HEK293 (cell line): ENCODE measurements around the gene IL11.
A peak's percentile ranks its signal among the peaks of the same experiment; 100 is the strongest.
"Not testable (repeated sequence)": the region's sequence is repeated elsewhere in the genome, so short reads cannot be mapped to it uniquely, and the experiment has no call there.

Experiments used
- CTCF ChIA-PET: fragments of 350-600 bp; formaldehyde crosslinking; extraction: SDS; loops from one replicate; lab custom pipeline; 2021; ENCODE audit warnings: antibody characterized with exemption; lab: Yijun Ruan, JAX
- POLR2A ChIA-PET: fragments of 300-600 bp; formaldehyde crosslinking; extraction: SDS; loops from one replicate; lab custom pipeline; 2020; ENCODE audit warnings: antibody characterized with exemption, inconsistent platforms; lab: Yijun Ruan, JAX
- H3K27ac ChIP-seq: fragments of 200-500 bp; sonication (Bioruptor generic); 2 replicates; pipeline ENCODE4 v1.5.1; 2014; ENCODE audit warnings: low read depth, low read length, control low read depth, inconsistent platforms; ENCODE audit errors: extremely low read depth
- H3K36me3 ChIP-seq, 2 experiments: fragments of 200-500 bp in 1 of 2; sonication (Bioruptor generic) in 1 of 2; 1 replicate in 1 of 2; 2 replicates in 1 of 2; pipeline ENCODE4 v1.5.1; 2014 to 2017; ENCODE audit warnings: inconsistent platforms in 2 of 2, low read length in 2 of 2; ENCODE audit not compliant: control insufficient read depth in 2 of 2, insufficient read depth in 1 of 2
- H3K4me1 ChIP-seq: fragments of 200-500 bp; sonication (Bioruptor generic); 2 replicates; pipeline ENCODE4 v1.5.1; 2014; ENCODE audit warnings: mild to moderate bottlenecking, low read length, inconsistent platforms; ENCODE audit not compliant: control insufficient read depth, insufficient read depth
- H3K4me3 ChIP-seq: 2 replicates; pipeline ENCODE4 v1.5.1; 2011; ENCODE audit warnings: low read depth, mild to moderate bottlenecking, control low read depth, low read length, moderate library complexity
- H3K9me3 ChIP-seq: fragments of 200-500 bp; sonication (Bioruptor generic); 2 replicates; pipeline ENCODE4 v1.5.1; 2014; ENCODE audit warnings: low read depth, low read length, inconsistent platforms; ENCODE audit not compliant: control insufficient read depth, insufficient read depth
- BCL11A ChIP-seq: fragments of 450-650 bp; formaldehyde crosslinking; IDR thresholded peaks from 2 replicates; pipeline ENCODE4 v1.5.1; 2016; ENCODE audit warnings: low read depth, missing biosample characterization, missing genetic modification characterization
- GLIS1 ChIP-seq: fragments of 450-650 bp; formaldehyde crosslinking; IDR thresholded peaks from 2 replicates; pipeline ENCODE4 v1.5.1; 2016; ENCODE audit warnings: missing biosample characterization, missing genetic modification characterization
- OSR2 ChIP-seq: fragments of 450-650 bp; formaldehyde crosslinking; IDR thresholded peaks from 2 replicates; pipeline ENCODE4 v1.5.1; 2016; ENCODE audit warnings: missing biosample characterization, missing genetic modification characterization
- TRIM28 ChIP-seq: IDR thresholded peaks from 2 replicates; pipeline ENCODE4 v1.6.1; 2011; ENCODE audit warnings: low read length, control low read depth, borderline replicate concordance
- ZIC2 ChIP-seq: fragments of 450-650 bp; formaldehyde crosslinking; IDR thresholded peaks from 2 replicates; pipeline ENCODE4 v1.5.1; 2016; ENCODE audit warnings: missing biosample characterization, missing genetic modification characterization
- ZNF155 ChIP-seq: fragments of 450-650 bp; formaldehyde crosslinking; IDR thresholded peaks from 2 replicates; pipeline ENCODE4 v1.5.1; 2016; ENCODE audit warnings: missing biosample characterization, missing genetic modification characterization
- ZNF175 ChIP-seq: fragments of 450-650 bp; formaldehyde crosslinking; IDR thresholded peaks from 2 replicates; pipeline ENCODE4 v1.5.1; 2016; ENCODE audit warnings: missing biosample characterization, missing genetic modification characterization
- ZNF302 ChIP-seq: fragments of 450-650 bp; formaldehyde crosslinking; IDR thresholded peaks from 2 replicates; pipeline ENCODE4 v1.5.1; 2016; ENCODE audit warnings: missing biosample characterization, missing genetic modification characterization, low read depth
- ZNF48 ChIP-seq: fragments of 450-650 bp; formaldehyde crosslinking; IDR thresholded peaks from 2 replicates; pipeline ENCODE4 v1.5.1; 2016; ENCODE audit warnings: missing biosample characterization, missing genetic modification characterization
- ZNF624 ChIP-seq: fragments of 450-650 bp; formaldehyde crosslinking; IDR thresholded peaks from 2 replicates; pipeline ENCODE4 v1.5.1; 2017; ENCODE audit warnings: missing biosample characterization, missing genetic modification characterization
- TF ChIP-seq, protein P1 (sequence below): fragments of 450-650 bp; formaldehyde crosslinking; IDR thresholded peaks from 2 replicates; pipeline ENCODE4 v1.5.1; 2016; ENCODE audit warnings: missing biosample characterization, missing genetic modification characterization
- TF ChIP-seq, protein P2 (sequence below): fragments of 450-650 bp; formaldehyde crosslinking; IDR thresholded peaks from 2 replicates; pipeline ENCODE4 v1.5.1; 2016; ENCODE audit warnings: missing biosample characterization, missing genetic modification characterization
- TF ChIP-seq, protein P3 (sequence below): fragments of 450-650 bp; formaldehyde crosslinking; IDR thresholded peaks from 2 replicates; pipeline ENCODE4 v1.5.1; 2016; ENCODE audit warnings: missing biosample characterization, missing genetic modification characterization
- TF ChIP-seq, protein P4 (sequence below): fragments of 450-650 bp; formaldehyde crosslinking; IDR thresholded peaks from 2 replicates; pipeline ENCODE4 v1.5.1; 2016; ENCODE audit warnings: missing biosample characterization, missing genetic modification characterization

IL11 gene

DNA sequence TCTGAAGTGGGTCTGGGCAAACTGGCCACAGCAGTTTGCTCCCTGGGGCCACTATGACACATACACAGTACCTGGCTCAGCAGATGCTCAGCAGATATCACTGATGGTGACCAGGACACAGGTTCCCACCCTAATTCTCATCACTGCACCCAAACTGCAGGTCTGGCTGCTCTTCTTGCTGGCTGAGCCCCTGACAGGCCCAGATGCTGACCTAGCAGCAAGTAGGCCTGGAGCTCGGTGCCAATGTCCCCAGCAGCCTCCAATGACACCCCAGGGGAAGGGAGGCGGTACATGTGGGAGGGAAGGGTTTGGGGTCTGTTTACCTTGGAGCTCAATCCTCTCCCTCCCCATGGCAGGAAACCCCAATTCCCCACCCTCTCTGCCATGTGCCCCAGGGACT lies 32.2 kb upstream of the IL11 start:
- H3K27ac ChIP-seq, result peak overlapping the region; percentile 41; the same call in 1 of the 2 replicates
- H3K4me3 ChIP-seq, result no peak overlapping the region
- CTCF ChIA-PET, result interaction anchor here (0.6 to 1.4 kb wide), 4 partner anchors 15 to 242 kb away, joined by 3 to 6 read pairs (median 4); no protein-coding TSS in a partner anchor
- POLR2A ChIA-PET, result interaction anchor here (0.5 to 2.5 kb wide), 10 partner anchors 11 to 136 kb away, joined by 3 to 22 read pairs (median 3); partner anchors contain the start of genes HSPBP1 and KMT5C
- no peaks in the 10 kb centered on the region for H3K9me3 ChIP-seq
- peaks cover 5% of the 10 kb centered on the region for H3K4me1 ChIP-seq
- H3K36me3 ChIP-seq, result peaks cover 46 to 64% of the 10 kb centered on the region in 2 experiments
- TF ChIP-seq ZNF155 (tag by site-specific recombination), result no peak
- TF ChIP-seq ZIC2 (tag by site-specific recombination), result peak; percentile 26; the same call in 1 of the 2 replicates
- TF ChIP-seq ZNF175 (tag by site-specific recombination), result no peak
- TF ChIP-seq ZNF302, result no peak
- TF ChIP-seq, protein P1, sequence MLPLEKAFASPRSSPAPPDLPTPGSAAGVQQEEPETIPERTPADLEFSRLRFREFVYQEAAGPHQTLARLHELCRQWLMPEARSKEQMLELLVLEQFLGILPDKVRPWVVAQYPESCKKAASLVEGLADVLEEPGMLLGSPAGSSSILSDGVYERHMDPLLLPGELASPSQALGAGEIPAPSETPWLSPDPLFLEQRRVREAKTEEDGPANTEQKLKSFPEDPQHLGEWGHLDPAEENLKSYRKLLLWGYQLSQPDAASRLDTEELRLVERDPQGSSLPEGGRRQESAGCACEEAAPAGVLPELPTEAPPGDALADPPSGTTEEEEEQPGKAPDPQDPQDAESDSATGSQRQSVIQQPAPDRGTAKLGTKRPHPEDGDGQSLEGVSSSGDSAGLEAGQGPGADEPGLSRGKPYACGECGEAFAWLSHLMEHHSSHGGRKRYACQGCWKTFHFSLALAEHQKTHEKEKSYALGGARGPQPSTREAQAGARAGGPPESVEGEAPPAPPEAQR (tag by site-specific recombination), result no peak
- TF ChIP-seq, protein P2, sequence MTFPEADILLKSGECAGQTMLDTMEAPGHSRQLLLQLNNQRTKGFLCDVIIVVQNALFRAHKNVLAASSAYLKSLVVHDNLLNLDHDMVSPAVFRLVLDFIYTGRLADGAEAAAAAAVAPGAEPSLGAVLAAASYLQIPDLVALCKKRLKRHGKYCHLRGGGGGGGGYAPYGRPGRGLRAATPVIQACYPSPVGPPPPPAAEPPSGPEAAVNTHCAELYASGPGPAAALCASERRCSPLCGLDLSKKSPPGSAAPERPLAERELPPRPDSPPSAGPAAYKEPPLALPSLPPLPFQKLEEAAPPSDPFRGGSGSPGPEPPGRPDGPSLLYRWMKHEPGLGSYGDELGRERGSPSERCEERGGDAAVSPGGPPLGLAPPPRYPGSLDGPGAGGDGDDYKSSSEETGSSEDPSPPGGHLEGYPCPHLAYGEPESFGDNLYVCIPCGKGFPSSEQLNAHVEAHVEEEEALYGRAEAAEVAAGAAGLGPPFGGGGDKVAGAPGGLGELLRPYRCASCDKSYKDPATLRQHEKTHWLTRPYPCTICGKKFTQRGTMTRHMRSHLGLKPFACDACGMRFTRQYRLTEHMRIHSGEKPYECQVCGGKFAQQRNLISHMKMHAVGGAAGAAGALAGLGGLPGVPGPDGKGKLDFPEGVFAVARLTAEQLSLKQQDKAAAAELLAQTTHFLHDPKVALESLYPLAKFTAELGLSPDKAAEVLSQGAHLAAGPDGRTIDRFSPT, result 0 out of 2 replicates have a peak, but pooled peaks have one; percentile 15
- no peak for TF ChIP-seq ZNF48
- peak; percentile 73; the same call in 1 of the 2 replicates for TF ChIP-seq GLIS1 (tag by site-specific recombination)
- no peak for TF ChIP-seq OSR2 (tag by site-specific recombination)
- TF ChIP-seq, protein P3, sequence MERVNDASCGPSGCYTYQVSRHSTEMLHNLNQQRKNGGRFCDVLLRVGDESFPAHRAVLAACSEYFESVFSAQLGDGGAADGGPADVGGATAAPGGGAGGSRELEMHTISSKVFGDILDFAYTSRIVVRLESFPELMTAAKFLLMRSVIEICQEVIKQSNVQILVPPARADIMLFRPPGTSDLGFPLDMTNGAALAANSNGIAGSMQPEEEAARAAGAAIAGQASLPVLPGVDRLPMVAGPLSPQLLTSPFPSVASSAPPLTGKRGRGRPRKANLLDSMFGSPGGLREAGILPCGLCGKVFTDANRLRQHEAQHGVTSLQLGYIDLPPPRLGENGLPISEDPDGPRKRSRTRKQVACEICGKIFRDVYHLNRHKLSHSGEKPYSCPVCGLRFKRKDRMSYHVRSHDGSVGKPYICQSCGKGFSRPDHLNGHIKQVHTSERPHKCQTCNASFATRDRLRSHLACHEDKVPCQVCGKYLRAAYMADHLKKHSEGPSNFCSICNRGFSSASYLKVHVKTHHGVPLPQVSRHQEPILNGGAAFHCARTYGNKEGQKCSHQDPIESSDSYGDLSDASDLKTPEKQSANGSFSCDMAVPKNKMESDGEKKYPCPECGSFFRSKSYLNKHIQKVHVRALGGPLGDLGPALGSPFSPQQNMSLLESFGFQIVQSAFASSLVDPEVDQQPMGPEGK, result 0 out of 2 replicates have a peak, but pooled peaks have one; percentile 20
- TF ChIP-seq BCL11A, result no peak
- no peak for TF ChIP-seq ZNF624 (tag by site-specific recombination)
- TF ChIP-seq TRIM28, result no peak
- TF ChIP-seq, protein P4, sequence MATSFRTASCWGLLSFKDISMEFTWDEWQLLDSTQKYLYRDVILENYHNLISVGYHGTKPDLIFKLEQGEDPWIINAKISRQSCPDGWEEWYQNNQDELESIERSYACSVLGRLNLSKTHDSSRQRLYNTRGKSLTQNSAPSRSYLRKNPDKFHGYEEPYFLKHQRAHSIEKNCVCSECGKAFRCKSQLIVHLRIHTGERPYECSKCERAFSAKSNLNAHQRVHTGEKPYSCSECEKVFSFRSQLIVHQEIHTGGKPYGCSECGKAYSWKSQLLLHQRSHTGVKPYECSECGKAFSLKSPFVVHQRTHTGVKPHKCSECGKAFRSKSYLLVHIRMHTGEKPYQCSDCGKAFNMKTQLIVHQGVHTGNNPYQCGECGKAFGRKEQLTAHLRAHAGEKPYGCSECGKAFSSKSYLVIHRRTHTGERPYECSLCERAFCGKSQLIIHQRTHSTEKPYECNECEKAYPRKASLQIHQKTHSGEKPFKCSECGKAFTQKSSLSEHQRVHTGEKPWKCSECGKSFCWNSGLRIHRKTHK (tag by site-specific recombination), result no peak

DNA sequence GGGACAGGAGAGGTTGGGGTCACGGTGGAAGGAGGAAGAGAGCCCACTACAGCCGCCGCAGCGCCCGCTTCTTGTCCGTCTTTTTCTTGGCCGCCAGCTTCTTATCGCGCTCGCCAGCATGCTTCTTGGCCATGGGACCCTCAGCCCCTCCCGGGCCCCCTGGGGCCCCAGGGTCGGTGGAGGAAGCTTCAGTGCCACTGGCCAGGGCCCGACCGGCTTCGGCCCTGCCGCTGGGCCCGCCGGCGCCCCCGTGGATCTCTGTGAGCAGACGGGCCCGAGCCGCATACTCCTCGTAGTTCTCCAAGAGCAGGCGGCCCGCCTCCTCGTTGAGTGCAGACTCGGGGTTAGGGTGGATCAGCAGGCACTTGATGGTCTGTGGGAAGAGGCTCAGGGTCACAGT lies 31.1 kb upstream of the IL11 start:
- peaks cover 45 to 58% of the 10 kb centered on the region in 2 experiments for H3K36me3 ChIP-seq
- H3K9me3 ChIP-seq, CTCF ChIA-PET, H3K27ac ChIP-seq, H3K4me1 ChIP-seq, H3K4me3 ChIP-seq: not testable (repeated sequence)
- POLR2A ChIA-PET, result interaction anchor here (0.8 to 3.9 kb wide), 2 partner anchors 13 to 33 kb away, joined by 3 to 62 read pairs; partner anchors contain the start of gene RPL28
